A549 (cell line): ENCODE data around the gene LYG2.

Experiments used
- MAX ChIP-seq: IDR thresholded peaks from 2 replicates; pipeline ENCODE4 v1.6.1; 2012
- POLR2A ChIP-seq: IDR thresholded peaks from 2 replicates; pipeline ENCODE4 v1.6.1; 2012; ENCODE audit warnings: mild to moderate bottlenecking, low read length

GRCh38 chr2:99256677-99257076, 1.2 kb upstream of the LYG2 start:
- TF ChIP-seq MAX (no peak), POLR2A (no peak)
